ENCODE data around the gene SNX21. TPM values are rescaled to one million over a fixed set of nuclear protein-coding genes. Genes with fewer than 3 reads are reported as not detected.

SNX21 gene
- total RNA-seq, 2 donors from 2014 or later, result 18.0 to 18.8 TPM

DNA sequence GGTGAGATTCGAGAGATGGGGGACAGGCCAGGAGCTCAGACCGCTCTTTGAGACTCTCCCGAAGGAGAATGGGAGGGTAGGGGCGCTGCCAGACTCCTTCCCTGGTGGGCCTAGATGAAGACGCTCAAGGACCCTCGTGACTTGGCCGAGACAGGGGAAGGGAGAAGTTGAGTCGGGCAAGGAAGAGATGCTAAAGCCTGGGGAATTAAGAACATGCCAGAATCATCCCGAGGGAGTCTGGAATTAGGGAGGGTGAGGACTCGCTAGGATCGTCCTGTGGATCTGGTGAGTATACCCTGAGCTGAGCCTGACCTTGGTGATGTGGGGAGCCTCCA, 20.6 kb upstream of the SNX21 start:
- H3K9me3 ChIP-seq (ENCODE audit: control insufficient read depth, low read length), result no peaks in the 10 kb centered on the region
- H3K36me3 Mint-ChIP-seq (ENCODE audit: low read depth), result peaks cover 51% of the 10 kb centered on the region
- peaks cover 10% of the 10 kb centered on the region for H3K4me1 ChIP-seq (ENCODE audit: control insufficient read depth, insufficient read depth, low read length)
- H3K9me3 Mint-ChIP-seq, result no peaks in the 10 kb centered on the region
- peak overlapping the region; percentile 77 for H3K9ac ChIP-seq (ENCODE audit: extremely low read depth, low read length, poor library complexity, severe bottlenecking)
- peak overlapping the region; percentile 91 for H3K4me3 Mint-ChIP-seq
- H3K4me1 Mint-ChIP-seq, result peaks cover 19% of the 10 kb centered on the region
- no peaks in the 10 kb centered on the region for H3K27me3 Mint-ChIP-seq (ENCODE audit: insufficient read depth)
- peak overlapping the region; percentile 89 for H3K27ac Mint-ChIP-seq
- H3K27ac ChIP-seq (ENCODE audit: low read depth, low read length), result no peak overlapping the region
- WGBS, 2 experiments (ENCODE audit: insufficient coverage in 1 of 2, insufficient read length in 1 of 2), result 0 to 3% methylated on average over 1 to 11 of the region's 11 CpGs
- H3K27me3 ChIP-seq (ENCODE audit: control insufficient read depth, insufficient read depth, low read length, poor library complexity, severe bottlenecking), result no peaks in the 10 kb centered on the region
- TF ChIP-seq, protein P1, sequence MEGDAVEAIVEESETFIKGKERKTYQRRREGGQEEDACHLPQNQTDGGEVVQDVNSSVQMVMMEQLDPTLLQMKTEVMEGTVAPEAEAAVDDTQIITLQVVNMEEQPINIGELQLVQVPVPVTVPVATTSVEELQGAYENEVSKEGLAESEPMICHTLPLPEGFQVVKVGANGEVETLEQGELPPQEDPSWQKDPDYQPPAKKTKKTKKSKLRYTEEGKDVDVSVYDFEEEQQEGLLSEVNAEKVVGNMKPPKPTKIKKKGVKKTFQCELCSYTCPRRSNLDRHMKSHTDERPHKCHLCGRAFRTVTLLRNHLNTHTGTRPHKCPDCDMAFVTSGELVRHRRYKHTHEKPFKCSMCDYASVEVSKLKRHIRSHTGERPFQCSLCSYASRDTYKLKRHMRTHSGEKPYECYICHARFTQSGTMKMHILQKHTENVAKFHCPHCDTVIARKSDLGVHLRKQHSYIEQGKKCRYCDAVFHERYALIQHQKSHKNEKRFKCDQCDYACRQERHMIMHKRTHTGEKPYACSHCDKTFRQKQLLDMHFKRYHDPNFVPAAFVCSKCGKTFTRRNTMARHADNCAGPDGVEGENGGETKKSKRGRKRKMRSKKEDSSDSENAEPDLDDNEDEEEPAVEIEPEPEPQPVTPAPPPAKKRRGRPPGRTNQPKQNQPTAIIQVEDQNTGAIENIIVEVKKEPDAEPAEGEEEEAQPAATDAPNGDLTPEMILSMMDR (conservative IDR thresholded peaks at IDR 0.05), result no peak
- H3K36me3 ChIP-seq (ENCODE audit: control insufficient read depth, insufficient read depth, low read length), result peaks cover 70% of the 10 kb centered on the region
- DNase-seq, result no peak
- H3K4me3 ChIP-seq (ENCODE audit: low read length), result peak overlapping the region; percentile 87

DNA sequence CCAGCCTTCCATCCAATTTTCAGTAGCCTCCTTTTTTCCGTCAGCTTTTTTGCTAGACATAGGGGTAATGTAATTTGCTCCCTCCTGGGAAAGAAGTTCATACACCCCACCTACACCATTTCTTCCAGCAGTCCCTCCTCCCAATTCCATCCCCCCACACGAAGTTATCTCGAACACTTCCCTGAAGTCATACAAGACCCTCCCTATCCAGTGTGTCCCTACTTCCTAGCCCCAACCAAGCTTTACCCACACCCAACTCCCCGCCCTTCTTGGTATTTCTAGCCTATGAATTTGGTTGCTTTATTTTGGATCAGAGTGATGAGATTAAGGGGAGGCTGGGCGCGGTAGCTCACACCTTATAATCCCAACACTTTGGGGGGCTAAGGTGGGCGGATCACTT, 20.1 kb upstream of the SNX21 start:
- Histone ChIP-seq H3K9ac (ENCODE audit: extremely low read depth, low read length, poor library complexity, severe bottlenecking) (peak overlapping the region; percentile 77), H3K27ac (ENCODE audit: low read depth, low read length) (no peak overlapping the region)
- H3K36me3 Mint-ChIP-seq (ENCODE audit: low read depth), result peaks cover 48% of the 10 kb centered on the region

DNA sequence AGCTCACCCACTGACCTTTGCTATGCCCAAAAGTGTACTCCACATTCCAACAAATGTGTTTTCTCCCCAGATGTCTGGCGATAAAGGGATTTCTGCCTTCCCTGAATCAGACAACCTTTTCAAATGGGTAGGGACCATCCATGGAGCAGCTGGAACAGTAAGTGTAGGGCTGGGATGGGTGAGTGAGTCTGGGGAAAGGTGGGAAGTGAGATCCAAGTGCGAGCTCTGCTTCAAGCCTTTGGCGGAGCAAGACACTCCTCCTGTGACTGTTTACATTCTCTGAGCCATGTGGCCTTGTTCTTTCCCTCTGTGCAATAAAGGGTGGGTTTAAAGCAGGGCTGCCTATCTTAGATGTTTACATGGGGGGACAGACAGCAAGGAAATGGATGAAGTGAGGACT, 19.3 kb upstream of the SNX21 start:
- peaks cover 59% of the 10 kb centered on the region for H3K36me3 ChIP-seq (ENCODE audit: control insufficient read depth, insufficient read depth, low read length)
- Mint-ChIP-seq H3K9me3 (no peaks in the 10 kb centered on the region), H3K4me3 (peak overlapping the region; percentile 91), H3K27ac (no peak overlapping the region), H3K36me3 (ENCODE audit: low read depth) (peaks cover 40% of the 10 kb centered on the region), H3K27me3 (ENCODE audit: insufficient read depth) (no peaks in the 10 kb centered on the region), H3K4me1 (peaks cover 19% of the 10 kb centered on the region)
- no peak for DNase-seq
- 96 to 100% methylated on average over 1 to 3 of the region's 3 CpGs for WGBS, 2 experiments (ENCODE audit: insufficient coverage in 1 of 2, insufficient read length in 1 of 2)
- no peaks in the 10 kb centered on the region for H3K27me3 ChIP-seq (ENCODE audit: control insufficient read depth, insufficient read depth, low read length, poor library complexity, severe bottlenecking)
- H3K4me3 ChIP-seq (ENCODE audit: low read length), result peak overlapping the region; percentile 70
- peaks cover 10% of the 10 kb centered on the region for H3K4me1 ChIP-seq (ENCODE audit: control insufficient read depth, insufficient read depth, low read length)
- no peak overlapping the region for H3K27ac ChIP-seq (ENCODE audit: low read depth, low read length)
- no peak overlapping the region for H3K9ac ChIP-seq (ENCODE audit: extremely low read depth, low read length, poor library complexity, severe bottlenecking)
- TF ChIP-seq, protein P1 (conservative IDR thresholded peaks at IDR 0.05), result no peak
- H3K9me3 ChIP-seq (ENCODE audit: control insufficient read depth, low read length), result no peaks in the 10 kb centered on the region

More for the DNA sequence above, 20.1 kb upstream of the SNX21 start:
- WGBS, 2 experiments (ENCODE audit: insufficient coverage in 1 of 2, insufficient read length in 1 of 2), result 55 to 100% methylated on average over 1 to 7 of the region's 7 CpGs
- H3K4me1 Mint-ChIP-seq, result peaks cover 19% of the 10 kb centered on the region
- H3K9me3 Mint-ChIP-seq, result no peaks in the 10 kb centered on the region
- no peak for DNase-seq
- Histone ChIP-seq H3K9me3 (ENCODE audit: control insufficient read depth, low read length) (no peaks in the 10 kb centered on the region), H3K27me3 (ENCODE audit: control insufficient read depth, insufficient read depth, low read length, poor library complexity, severe bottlenecking) (no peaks in the 10 kb centered on the region), H3K4me3 (ENCODE audit: low read length) (peak overlapping the region; percentile 87), H3K36me3 (ENCODE audit: control insufficient read depth, insufficient read depth, low read length) (peaks cover 67% of the 10 kb centered on the region), H3K4me1 (ENCODE audit: control insufficient read depth, insufficient read depth, low read length) (peaks cover 10% of the 10 kb centered on the region)
- TF ChIP-seq, protein P1 (conservative IDR thresholded peaks at IDR 0.05), result no peak
- H3K4me3 Mint-ChIP-seq, result peak overlapping the region; percentile 91
- no peaks in the 10 kb centered on the region for H3K27me3 Mint-ChIP-seq (ENCODE audit: insufficient read depth)
- H3K27ac Mint-ChIP-seq, result peak overlapping the region; percentile 89
